Endodermal cell (in vitro differentiated cells): Measurements from ENCODE around the gene BTBD2. TPM values are rescaled to one million over a fixed set of nuclear protein-coding genes. Genes with fewer than 3 reads are reported as not detected.

Source experiments
- DNase-seq: peaks from one replicate; pipeline ENCODE4 v3.0.0-alpha.2; 2017
- H3K27ac ChIP-seq: 2 replicates; pipeline ENCODE4 v1.5.1; 2013; ENCODE audit warnings: mild to moderate bottlenecking, low read depth, low read length, moderate library complexity
- H3K27me3 ChIP-seq: 2 replicates; pipeline ENCODE4 v1.6.1; 2013; ENCODE audit warnings: mild to moderate bottlenecking, low read length, moderate library complexity; ENCODE audit not compliant: insufficient read depth, control insufficient read depth, poor library complexity, severe bottlenecking
- H3K36me3 ChIP-seq: 2 replicates; pipeline ENCODE4 v1.7.0; 2013; ENCODE audit warnings: mild to moderate bottlenecking, low read length, moderate library complexity; ENCODE audit not compliant: control insufficient read depth, insufficient read depth
- H3K4me1 ChIP-seq: one replicate; pipeline ENCODE4 v1.7.0; 2013; ENCODE audit warnings: low read length; ENCODE audit not compliant: control insufficient read depth, insufficient read depth
- H3K4me3 ChIP-seq: 2 replicates; pipeline ENCODE4 v1.5.1; 2013; ENCODE audit warnings: mild to moderate bottlenecking, low read length, moderate library complexity
- H3K9ac ChIP-seq: 2 replicates; pipeline ENCODE4 v1.6.1; 2013; ENCODE audit warnings: mild to moderate bottlenecking, low read length, moderate library complexity; ENCODE audit not compliant: poor library complexity, severe bottlenecking; ENCODE audit errors: extremely low read depth
- H3K9me3 ChIP-seq: 2 replicates; pipeline ENCODE4 v1.6.1; 2013; ENCODE audit warnings: mild to moderate bottlenecking, low read length, moderate library complexity; ENCODE audit not compliant: control insufficient read depth
- H3K27ac Mint-ChIP-seq: 2 replicates; pipeline ENCODE4 v1.8.0; 2020; ENCODE audit warnings: mixed read lengths
- H3K27me3 Mint-ChIP-seq: 2 replicates; pipeline ENCODE4 v1.8.0; 2021; ENCODE audit warnings: mild to moderate bottlenecking, mixed read lengths; ENCODE audit not compliant: insufficient read depth
- H3K36me3 Mint-ChIP-seq: 2 replicates; pipeline ENCODE4 v1.8.0; 2020; ENCODE audit warnings: low read depth, mixed read lengths
- H3K4me1 Mint-ChIP-seq: 2 replicates; pipeline ENCODE4 v1.8.0; 2020; ENCODE audit warnings: mixed read lengths
- H3K4me3 Mint-ChIP-seq: 2 replicates; pipeline ENCODE4 v1.8.0; 2020; ENCODE audit warnings: mild to moderate bottlenecking, moderate library complexity, mixed read lengths
- H3K9me3 Mint-ChIP-seq: 2 replicates; pipeline ENCODE4 v1.8.0; 2020; ENCODE audit warnings: mild to moderate bottlenecking, mixed read lengths
- CTCF ChIP-seq: fragments of 200-600 bp; sonication (generic); conservative IDR thresholded peaks from 2 replicates; pipeline ENCODE4 v1.5.0; 2021; ENCODE audit warnings: antibody characterized with exemption, mild to moderate bottlenecking
- WGBS, 2 experiments: methylation state at CpG; one replicate each; pipeline versions ENCODE4 v1.1.5 to v1.1.7; 2013; ENCODE audit warnings: missing lambda C conversion rate in 2 of 2, mixed read lengths in 1 of 2; ENCODE audit not compliant: insufficient coverage in 1 of 2, insufficient read length in 1 of 2; 5-methylcytosine and 5-hydroxymethylcytosine counted together
- total RNA-seq, 2 donors: library from RNA; stranded (reverse); fragmentation: NEBNext Ultra II Directional in 1 of 2; extraction: Animal tissue kit (Norgen Biotek cat#: 25700) in 1 of 2; gene quantifications; 2 replicates in 1 of 2; 3 replicates in 1 of 2; pipeline ENCODE4 v1.2.1, GENCODE V29; 2021

Gene BTBD2
- total RNA-seq, 2 donors from 2014 or later, result 107 to 112 TPM

- Histone ChIP-seq H3K4me1 (no peaks in the 10 kb centered on the region), H3K4me3 (no peak overlapping the region), H3K9ac (no peak overlapping the region), H3K27ac (no peak overlapping the region), H3K9me3 (no peaks in the 10 kb centered on the region), H3K27me3 (no peaks in the 10 kb centered on the region), H3K36me3 (no peaks in the 10 kb centered on the region)
- 90 to 93% methylated on average over 9 to 10 of the region's 10 CpGs for WGBS, 2 experiments
- no peak overlapping the region for H3K27ac Mint-ChIP-seq
- H3K4me3 Mint-ChIP-seq, result no peak overlapping the region
- peaks cover 3% of the 10 kb centered on the region for H3K36me3 Mint-ChIP-seq
- peaks cover 12% of the 10 kb centered on the region for H3K27me3 Mint-ChIP-seq
- H3K4me1 Mint-ChIP-seq, result peaks cover 3% of the 10 kb centered on the region
- TF ChIP-seq CTCF, result no peak
- DNase-seq, result no peak
- H3K9me3 Mint-ChIP-seq, result peaks cover 21% of the 10 kb centered on the region
Measured at GRCh38 chr19:2026770-2027169, 11.3 kb upstream of the BTBD2 start.

- no peaks in the 10 kb centered on the region for H3K9me3 ChIP-seq
- no peak overlapping the region for H3K4me3 Mint-ChIP-seq
- H3K27ac ChIP-seq, result no peak overlapping the region
- H3K9me3 Mint-ChIP-seq, result peaks cover 23% of the 10 kb centered on the region
- H3K27me3 ChIP-seq, result no peaks in the 10 kb centered on the region
- no peak overlapping the region for H3K27ac Mint-ChIP-seq
- no peak for TF ChIP-seq CTCF
- H3K4me1 Mint-ChIP-seq, result peaks cover 2% of the 10 kb centered on the region
- H3K27me3 Mint-ChIP-seq, result peaks cover 13% of the 10 kb centered on the region
- H3K4me3 ChIP-seq, result no peak overlapping the region
- H3K4me1 ChIP-seq, result no peaks in the 10 kb centered on the region
- H3K9ac ChIP-seq, result no peak overlapping the region
- 95 to 97% methylated on average over 2 of the region's 2 CpGs for WGBS, 2 experiments
- H3K36me3 Mint-ChIP-seq, result peaks cover 3% of the 10 kb centered on the region
- no peaks in the 10 kb centered on the region for H3K36me3 ChIP-seq
- DNase-seq, result no peak
Measured at GRCh38 chr19:2022289-2022688, 6.8 kb upstream of the BTBD2 start.

- Histone ChIP-seq H3K4me3 (no peak overlapping the region), H3K27me3 (no peaks in the 10 kb centered on the region), H3K4me1 (no peaks in the 10 kb centered on the region), H3K36me3 (no peaks in the 10 kb centered on the region), H3K27ac (no peak overlapping the region), H3K9me3 (no peaks in the 10 kb centered on the region), H3K9ac (no peak overlapping the region)
- H3K9me3 Mint-ChIP-seq, result peaks cover 23% of the 10 kb centered on the region
- H3K4me1 Mint-ChIP-seq, result peaks cover 2% of the 10 kb centered on the region
- H3K27ac Mint-ChIP-seq, result no peak overlapping the region
- DNase-seq, result peak; percentile 72
- peaks cover 3% of the 10 kb centered on the region for H3K36me3 Mint-ChIP-seq
- WGBS, 2 experiments, result 76% methylated on average over 4 of the region's 4 CpGs; no CpG with 5 or more reads in 1 of the 2 experiments
- peaks cover 13% of the 10 kb centered on the region for H3K27me3 Mint-ChIP-seq
- TF ChIP-seq CTCF, result no peak
- no peak overlapping the region for H3K4me3 Mint-ChIP-seq
Measured at GRCh38 chr19:2021453-2022140, 6.1 kb upstream of the BTBD2 start.
